Activated CD8-positive, alpha-beta memory T cell treated with anti-CD3 and anti-CD28 coated beads, Interleukin-2, amount 50 U/mL, for 48 hours (primary cell): Measurements from ENCODE around the gene HSH2D.

Source experiments
- DNase-seq: peaks from one replicate; pipeline ENCODE4 v3.0.0-alpha.2; 2020

HSH2D gene

GRCh38 chr19:16121141-16121540 is 22.3 kb upstream of the HSH2D start:
- DNase-seq = no peak

- no peak for DNase-seq
Observed at GRCh38 chr19:16121967-16122366, 21.5 kb upstream of the HSH2D start.

GRCh38 chr19:16124953-16125352 is 18.5 kb upstream of the HSH2D start:
- no peak for DNase-seq

- no peak for DNase-seq
Observed at GRCh38 chr19:16125737-16126495, 17.6 kb upstream of the HSH2D start.

- DNase-seq = no peak
Observed at GRCh38 chr19:16127080-16127479, 16.4 kb upstream of the HSH2D start.

- DNase-seq = no peak
Observed at GRCh38 chr19:16127776-16128371, 15.6 kb upstream of the HSH2D start.

- no peak for DNase-seq
Observed at GRCh38 chr19:16131648-16132047, 11.8 kb upstream of the HSH2D start.

GRCh38 chr19:16133818-16134217 is 9.7 kb upstream of the HSH2D start:
- no peak for DNase-seq

- DNase-seq = no peak
Observed at GRCh38 chr19:16134510-16134909, 9.0 kb upstream of the HSH2D start.

GRCh38 chr19:16135430-16136127 is 7.9 kb upstream of the HSH2D start:
- no peak for DNase-seq

GRCh38 chr19:16136185-16136999 is 7.1 kb upstream of the HSH2D start:
- no peak for DNase-seq

GRCh38 chr19:16139752-16140151 is 3.7 kb upstream of the HSH2D start:
- DNase-seq = no peak

- DNase-seq = no peak
Observed at GRCh38 chr19:16141043-16141442, 2.4 kb upstream of the HSH2D start.

GRCh38 chr19:16142032-16142580 is 1.4 kb upstream of the HSH2D start:
- DNase-seq = no peak

GRCh38 chr19:16144216-16144581 is 714 bp downstream of the HSH2D start:
- DNase-seq = no peak

GRCh38 chr19:16146112-16146511 is 2.6 kb downstream of the HSH2D start:
- DNase-seq = no peak

GRCh38 chr19:16148443-16149229 is 5.2 kb downstream of the HSH2D start:
- no peak for DNase-seq

GRCh38 chr19:16153582-16154336 is 10.3 kb downstream of the HSH2D start:
- DNase-seq = no peak

- no peak for DNase-seq
Observed at GRCh38 chr19:16154557-16154956, 11.1 kb downstream of the HSH2D start.

- no peak for DNase-seq
Observed at GRCh38 chr19:16155128-16155527, 11.6 kb downstream of the HSH2D start.

GRCh38 chr19:16156904-16157303 is 13.4 kb downstream of the HSH2D start:
- no peak for DNase-seq
